Ascending aorta (tissue), 2 donors: ENCODE results near the gene ROMO1. TPM values are rescaled to one million over a fixed set of nuclear protein-coding genes. Genes with fewer than 3 reads are reported as not detected.
A peak's percentile ranks its signal among the peaks of the same experiment; 100 is the strongest.

Experiments
- DNase-seq, 2 donors: peaks; one replicate each; pipeline ENCODE4 v3.0.0-alpha.2; 2019; ENCODE audit warnings: low spot score in 2 of 2
- H3K27ac ChIP-seq, 2 donors: fragments of 200-600 bp; sonication (generic); one replicate each; pipeline ENCODE4 v1.5.1; 2016 to 2017; ENCODE audit warnings: mild to moderate bottlenecking in 1 of 2
- H3K27me3 ChIP-seq: fragments of 200-600 bp; sonication (generic); one replicate; pipeline ENCODE4 v1.5.1; 2017
- H3K36me3 ChIP-seq, 2 donors: fragments of 200-600 bp; sonication (generic); one replicate each; pipeline ENCODE4 v1.5.1; 2016
- H3K4me1 ChIP-seq, 2 donors: fragments of 200-600 bp; sonication (generic); one replicate each; pipeline ENCODE4 v1.5.1; 2016 to 2017; ENCODE audit warnings: mild to moderate bottlenecking in 1 of 2
- H3K4me3 ChIP-seq, 2 donors: fragments of 200-600 bp; sonication (generic); one replicate each; pipeline ENCODE4 v1.5.1; 2016 to 2017; ENCODE audit warnings: mild to moderate bottlenecking in 1 of 2
- H3K9me3 ChIP-seq, 2 donors: fragments of 200-600 bp; sonication (generic); one replicate each; pipeline ENCODE4 v1.5.1; 2016
- intact Hi-C: fragments of 100-400 bp; cut with DNase I; formaldehyde crosslinking; loops from one replicate; pipeline ENCODE4 v1.15.1; 2023
- total RNA-seq: library from RNA; depleted of rRNA; stranded (reverse); fragments of >200 nt; gene quantifications from one replicate; pipeline ENCODE4 v1.1.0, GENCODE V29; 2016
- TF ChIP-seq, protein P1 (sequence below), 3 experiments: fragments of 200-600 bp in 2 of 3; fragments of 450-650 bp in 1 of 3; sonication (generic) in 2 of 3; IDR thresholded peaks; one replicate each; pipeline ENCODE4 v1.5.1; 2016 to 2019; ENCODE audit warnings: antibody characterized with exemption in 3 of 3, mild to moderate bottlenecking in 1 of 3, moderate library complexity in 1 of 3

Gene ROMO1
- total RNA-seq, 1 donor from 2014 or later: 85.5 TPM

DNA sequence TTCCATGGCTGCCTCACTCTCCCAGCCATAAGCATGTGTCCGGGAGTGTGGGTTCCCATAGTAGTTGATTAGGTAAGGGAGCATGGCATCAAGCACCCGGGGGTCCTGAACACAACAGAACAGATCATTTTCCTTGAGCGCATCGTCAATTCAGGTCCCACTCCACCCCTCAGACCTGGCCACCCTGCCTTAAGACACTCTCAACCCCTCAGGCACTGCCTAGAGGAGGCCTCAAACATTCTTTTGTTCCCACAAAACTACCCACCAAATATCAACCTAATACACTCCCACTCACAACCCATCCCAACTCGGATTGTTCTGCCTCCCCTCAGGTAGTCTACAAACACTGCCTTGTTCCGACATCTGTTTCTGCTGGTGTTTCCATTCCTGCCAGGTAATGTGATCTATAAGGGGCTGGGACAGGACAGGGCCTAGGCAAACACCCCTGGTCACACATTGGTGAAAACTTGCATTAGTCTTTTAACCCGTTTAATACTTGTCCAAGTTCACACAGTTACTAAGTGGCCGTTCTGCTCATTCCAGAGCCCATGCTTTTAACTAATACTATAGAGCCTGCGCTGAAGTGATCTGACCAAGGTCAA is 1.4 kb upstream of the ROMO1 start:
- no peaks in the 10 kb centered on the region for H3K9me3 ChIP-seq
- H3K36me3 ChIP-seq: peaks cover 16 to 51% of the 10 kb centered on the region in 2 donors
- intact Hi-C loops: loop anchor here (2.0 to 5.0 kb wide), 4 partner anchors 33 to 187 kb away; partner anchors contain the start of genes CPNE1, ERGIC3 and RBM12
- H3K27ac ChIP-seq: no peak overlapping the region
- peak in 1 of 2 donors; percentile 62 for DNase-seq
- H3K4me3 ChIP-seq: peak overlapping the region; percentile 87 to 94
- H3K4me1 ChIP-seq: peaks cover 3 to 21% of the 10 kb centered on the region in 2 donors
- no peaks in the 10 kb centered on the region for H3K27me3 ChIP-seq
- TF ChIP-seq, protein P1, sequence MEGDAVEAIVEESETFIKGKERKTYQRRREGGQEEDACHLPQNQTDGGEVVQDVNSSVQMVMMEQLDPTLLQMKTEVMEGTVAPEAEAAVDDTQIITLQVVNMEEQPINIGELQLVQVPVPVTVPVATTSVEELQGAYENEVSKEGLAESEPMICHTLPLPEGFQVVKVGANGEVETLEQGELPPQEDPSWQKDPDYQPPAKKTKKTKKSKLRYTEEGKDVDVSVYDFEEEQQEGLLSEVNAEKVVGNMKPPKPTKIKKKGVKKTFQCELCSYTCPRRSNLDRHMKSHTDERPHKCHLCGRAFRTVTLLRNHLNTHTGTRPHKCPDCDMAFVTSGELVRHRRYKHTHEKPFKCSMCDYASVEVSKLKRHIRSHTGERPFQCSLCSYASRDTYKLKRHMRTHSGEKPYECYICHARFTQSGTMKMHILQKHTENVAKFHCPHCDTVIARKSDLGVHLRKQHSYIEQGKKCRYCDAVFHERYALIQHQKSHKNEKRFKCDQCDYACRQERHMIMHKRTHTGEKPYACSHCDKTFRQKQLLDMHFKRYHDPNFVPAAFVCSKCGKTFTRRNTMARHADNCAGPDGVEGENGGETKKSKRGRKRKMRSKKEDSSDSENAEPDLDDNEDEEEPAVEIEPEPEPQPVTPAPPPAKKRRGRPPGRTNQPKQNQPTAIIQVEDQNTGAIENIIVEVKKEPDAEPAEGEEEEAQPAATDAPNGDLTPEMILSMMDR (IDR thresholded peaks at IDR 0.05): no peak

DNA sequence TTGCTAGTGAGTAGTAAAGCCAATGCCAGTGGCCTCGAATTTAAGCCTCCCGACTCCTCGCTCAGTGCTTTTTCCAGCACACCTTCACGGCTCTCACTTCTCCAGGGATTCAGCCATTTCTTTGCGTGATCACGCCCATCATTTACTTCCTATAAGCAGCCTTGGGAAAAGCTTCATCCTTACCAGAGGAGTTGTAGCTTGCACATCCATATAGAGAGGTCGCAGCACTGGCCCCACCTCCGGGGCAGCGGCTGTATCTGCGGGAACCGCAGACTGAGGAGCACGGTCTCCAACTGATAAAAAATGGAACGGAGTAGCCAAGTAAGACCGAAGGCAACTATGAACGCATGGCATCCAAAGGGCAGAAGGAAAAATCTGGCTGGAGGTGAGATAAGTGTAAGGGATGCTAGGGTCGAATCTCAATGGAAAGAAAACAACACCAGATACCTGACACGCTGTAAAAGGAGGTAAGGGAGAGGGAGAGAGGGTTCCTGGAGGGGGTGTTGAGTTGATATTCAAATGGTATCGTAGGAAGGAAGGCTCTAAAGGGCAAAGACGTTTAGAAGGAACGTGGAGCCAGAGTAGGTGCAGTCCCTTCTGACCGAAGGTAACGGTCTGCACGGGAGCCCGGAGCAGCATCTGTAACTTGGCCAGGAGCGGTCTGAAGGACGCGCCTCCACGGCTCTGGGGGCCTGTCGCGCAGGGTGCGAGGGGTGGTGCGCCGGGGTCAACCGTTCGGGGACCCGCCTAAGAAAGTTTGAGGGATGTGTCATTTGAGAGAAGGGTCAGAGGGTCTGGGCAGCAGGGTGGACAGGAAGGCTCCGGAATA is 693 bp upstream of the ROMO1 start:
- DNase-seq: no peak
- Histone ChIP-seq H3K4me1 (peaks cover 3 to 21% of the 10 kb centered on the region in 2 donors), H3K9me3 (no peaks in the 10 kb centered on the region), H3K27me3 (no peaks in the 10 kb centered on the region), H3K36me3 (peaks cover 15 to 52% of the 10 kb centered on the region in 2 donors), H3K4me3 (peak overlapping the region; percentile 87 to 94), H3K27ac (peak overlapping the region; percentile 96)
- TF ChIP-seq, protein P1 (IDR thresholded peaks at IDR 0.05): no peak
- intact Hi-C loops: loop anchor here (2.0 to 5.0 kb wide), 4 partner anchors 34 to 186 kb away; partner anchors contain the start of genes CPNE1, ERGIC3 and RBM12

DNA sequence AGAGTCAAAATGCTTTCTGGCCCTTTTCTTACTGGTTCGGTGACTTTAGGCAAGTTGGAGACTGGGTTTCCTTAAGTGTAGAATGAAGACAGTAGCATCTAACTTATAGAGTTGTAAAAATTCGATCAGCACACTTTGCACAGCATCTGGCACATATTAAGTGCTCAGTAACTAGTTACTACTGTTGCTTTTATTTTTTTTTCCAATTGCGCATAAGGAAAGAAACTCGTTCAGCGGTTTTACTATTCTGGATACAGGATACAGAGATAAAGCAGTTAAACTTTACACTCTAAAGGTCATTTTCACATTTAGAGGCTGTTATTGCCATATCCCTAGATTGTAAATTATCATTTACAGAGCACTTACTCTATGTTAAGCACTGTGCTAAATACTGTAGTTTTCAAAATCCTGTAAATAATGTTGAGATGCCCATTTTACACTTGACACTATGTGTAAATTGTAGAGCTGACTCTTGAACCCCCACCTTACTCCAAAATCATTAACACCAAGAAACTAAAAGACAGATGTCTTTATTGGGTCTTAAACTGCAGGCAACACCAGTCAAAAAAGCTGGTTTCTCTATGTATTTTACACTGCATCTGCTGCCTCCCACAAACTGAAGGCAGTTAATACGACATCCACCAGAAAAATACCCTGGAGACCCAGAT is 886 bp downstream of the ROMO1 start:
- no peak for DNase-seq
- Histone ChIP-seq H3K27me3 (no peaks in the 10 kb centered on the region), H3K4me3 (peak overlapping the region; percentile 87 to 94), H3K36me3 (peaks cover 27 to 52% of the 10 kb centered on the region in 2 donors), H3K9me3 (no peaks in the 10 kb centered on the region), H3K27ac (peak overlapping the region; percentile 96), H3K4me1 (peaks cover 3 to 21% of the 10 kb centered on the region in 2 donors)
- TF ChIP-seq, protein P1 (IDR thresholded peaks at IDR 0.05): no peak
- intact Hi-C loops: loop anchor here (2.0 to 5.0 kb wide), 5 partner anchors 35 to 185 kb away; partner anchors contain the start of genes CPNE1, ERGIC3, RBM12 and RBM39

DNA sequence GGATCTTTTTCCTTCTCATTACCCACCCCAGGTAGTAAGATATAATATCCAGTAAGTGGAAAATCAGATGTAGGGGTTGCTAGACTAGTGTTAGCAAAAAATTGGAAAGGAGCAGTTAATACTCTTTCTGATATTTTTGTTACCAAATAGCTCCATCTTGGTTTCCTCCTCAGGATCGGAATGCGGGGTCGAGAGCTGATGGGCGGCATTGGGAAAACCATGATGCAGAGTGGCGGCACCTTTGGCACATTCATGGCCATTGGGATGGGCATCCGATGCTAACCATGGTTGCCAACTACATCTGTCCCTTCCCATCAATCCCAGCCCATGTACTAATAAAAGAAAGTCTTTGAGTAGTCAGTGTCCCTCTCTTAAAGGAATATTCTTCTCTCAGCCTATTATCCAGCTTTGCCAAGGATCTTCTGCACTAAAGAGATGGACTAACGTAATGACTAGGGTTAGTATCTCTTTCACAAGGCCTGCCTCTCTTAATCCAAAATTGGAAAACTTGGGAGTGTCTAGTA is 1.5 kb downstream of the ROMO1 start:
- intact Hi-C loops: loop anchor here (5.0 kb wide), 1 partner anchor 42 kb away; the partner anchor contains the start of gene RBM39
- Histone ChIP-seq H3K27ac (peak overlapping the region; percentile 29 to 96), H3K4me1 (peaks cover 3 to 21% of the 10 kb centered on the region in 2 donors), H3K36me3 (peaks cover 33 to 52% of the 10 kb centered on the region in 2 donors), H3K4me3 (no peak overlapping the region), H3K27me3 (no peaks in the 10 kb centered on the region), H3K9me3 (no peaks in the 10 kb centered on the region)
- TF ChIP-seq, protein P1 (IDR thresholded peaks at IDR 0.05): no peak
- DNase-seq: peak in 1 of 2 donors; percentile 41
